GM21723 (cell line): ENCODE results near the gene SHROOM2.

Experiments used
- ATAC-seq: cut with Tn5 transposase; IDR thresholded peaks from one replicate; pipeline ENCODE4 v1.9.1; 2021; ENCODE audit warnings: mild to moderate bottlenecking, moderate library complexity; ENCODE audit not compliant: unreplicated experiment

Gene SHROOM2

DNA sequence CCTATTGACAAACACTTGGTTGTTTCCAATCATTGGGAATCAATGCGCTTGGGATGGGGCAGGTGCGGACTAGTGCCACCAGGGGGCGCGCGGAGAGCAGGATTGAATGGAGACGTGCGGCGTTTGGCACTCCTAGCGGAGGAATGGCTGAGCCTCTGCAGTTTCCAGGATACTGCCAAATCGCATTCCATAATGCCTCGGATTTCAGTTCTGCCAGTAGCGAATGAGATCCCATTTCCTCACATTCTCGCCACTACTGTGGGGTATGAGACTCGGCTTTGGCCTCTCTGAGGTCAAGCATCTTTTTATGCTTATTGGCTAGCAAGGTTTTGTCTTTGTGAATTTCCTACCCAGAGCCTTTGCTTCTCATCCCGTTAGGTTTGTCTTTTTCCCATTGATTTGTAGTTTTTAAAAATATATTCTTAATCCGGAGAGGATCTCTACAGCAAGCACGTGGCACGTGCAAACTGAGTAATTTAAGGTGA is 209.7 kb downstream of the SHROOM2 start:
- ATAC-seq = peak; percentile 84

DNA sequence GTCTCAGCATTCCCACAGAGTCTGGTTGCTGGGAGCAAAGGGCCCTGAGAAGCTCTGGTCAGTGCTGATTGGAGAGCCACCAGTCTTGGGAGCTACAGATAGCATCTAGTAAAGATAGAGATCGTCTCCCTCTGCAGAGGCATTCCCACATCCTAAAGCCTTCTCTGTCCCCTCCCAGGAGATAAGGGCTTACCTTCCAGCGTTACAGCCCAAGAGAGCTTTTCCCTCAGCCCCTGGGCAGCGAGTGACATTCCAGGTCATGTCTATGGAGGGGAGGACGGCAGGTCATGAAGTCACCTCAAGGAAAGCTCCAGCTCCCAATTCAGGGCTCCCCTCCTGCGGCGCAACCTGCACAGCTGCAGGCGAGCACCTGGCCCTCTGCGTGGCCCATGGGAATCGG is 210.8 kb downstream of the SHROOM2 start:
- ATAC-seq = no peak

DNA sequence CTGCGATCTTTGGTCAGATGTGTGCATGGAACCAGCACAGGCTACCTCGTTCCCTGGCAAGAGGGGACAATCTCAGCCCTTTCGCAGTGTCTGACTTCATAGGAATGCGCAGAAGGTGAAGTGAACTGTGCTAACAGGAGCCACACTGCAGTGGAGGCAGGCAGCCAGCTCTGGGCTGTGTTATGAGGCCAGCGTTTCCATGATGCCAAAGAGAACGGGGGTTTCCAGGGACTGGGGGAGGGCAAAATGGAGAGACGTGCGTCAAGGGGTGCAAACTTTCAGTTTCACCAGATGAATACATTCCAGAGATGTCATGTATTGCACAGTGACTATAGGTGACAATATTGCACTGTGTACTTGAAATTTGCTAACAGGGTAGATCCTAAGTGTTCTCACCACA is 211.3 kb downstream of the SHROOM2 start:
- ATAC-seq = no peak
